ENCODE data around the gene BRAF. TPM values are rescaled to one million over a fixed set of nuclear protein-coding genes. Genes with fewer than 3 reads are reported as not detected.

BRAF gene
- total RNA-seq, 1 donor from 2014 or later, result 52.8 TPM

DNA sequence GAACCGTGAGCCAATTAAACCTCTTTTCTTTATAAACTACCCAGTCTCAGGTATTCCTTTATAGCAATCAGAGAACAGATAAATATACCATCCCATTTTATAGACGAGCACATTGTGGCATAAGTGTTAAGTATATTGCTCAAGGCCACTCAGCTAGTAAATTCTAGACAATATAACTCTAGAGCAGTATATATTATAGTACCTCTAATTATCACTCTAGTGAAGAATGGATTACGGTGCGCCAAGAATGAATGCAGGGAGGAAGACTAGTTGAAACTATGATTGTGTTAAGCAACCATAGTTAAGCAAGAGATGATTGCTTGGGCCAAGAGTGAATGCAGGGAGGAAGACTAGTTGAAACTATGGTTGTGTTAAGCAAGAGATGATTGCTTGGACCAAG, 60.9 kb downstream of the BRAF start:
- Histone ChIP-seq H3K4me3 (no peak overlapping the region), H3K27me3 (no peaks in the 10 kb centered on the region), H3K9me3 (no peaks in the 10 kb centered on the region), H3K36me3 (no peaks in the 10 kb centered on the region), H3K4me1 (peaks cover 17% of the 10 kb centered on the region), H3K27ac (no peak overlapping the region)
- no peak for DNase-seq (ENCODE audit: extremely low spot score in 2 of 2)
- intact Hi-C loops (cut with DNase I), result no loop called here
- no peak for TF ChIP-seq POLR2A (IDR thresholded peaks at IDR 0.05)
- TF ChIP-seq POLR2AphosphoS5 (IDR thresholded peaks at IDR 0.05; ENCODE audit: insufficient read depth in 1 of 2, low read depth in 1 of 2), result no peak
- TF ChIP-seq, protein P1, sequence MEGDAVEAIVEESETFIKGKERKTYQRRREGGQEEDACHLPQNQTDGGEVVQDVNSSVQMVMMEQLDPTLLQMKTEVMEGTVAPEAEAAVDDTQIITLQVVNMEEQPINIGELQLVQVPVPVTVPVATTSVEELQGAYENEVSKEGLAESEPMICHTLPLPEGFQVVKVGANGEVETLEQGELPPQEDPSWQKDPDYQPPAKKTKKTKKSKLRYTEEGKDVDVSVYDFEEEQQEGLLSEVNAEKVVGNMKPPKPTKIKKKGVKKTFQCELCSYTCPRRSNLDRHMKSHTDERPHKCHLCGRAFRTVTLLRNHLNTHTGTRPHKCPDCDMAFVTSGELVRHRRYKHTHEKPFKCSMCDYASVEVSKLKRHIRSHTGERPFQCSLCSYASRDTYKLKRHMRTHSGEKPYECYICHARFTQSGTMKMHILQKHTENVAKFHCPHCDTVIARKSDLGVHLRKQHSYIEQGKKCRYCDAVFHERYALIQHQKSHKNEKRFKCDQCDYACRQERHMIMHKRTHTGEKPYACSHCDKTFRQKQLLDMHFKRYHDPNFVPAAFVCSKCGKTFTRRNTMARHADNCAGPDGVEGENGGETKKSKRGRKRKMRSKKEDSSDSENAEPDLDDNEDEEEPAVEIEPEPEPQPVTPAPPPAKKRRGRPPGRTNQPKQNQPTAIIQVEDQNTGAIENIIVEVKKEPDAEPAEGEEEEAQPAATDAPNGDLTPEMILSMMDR (IDR thresholded peaks at IDR 0.05), result no peak

DNA sequence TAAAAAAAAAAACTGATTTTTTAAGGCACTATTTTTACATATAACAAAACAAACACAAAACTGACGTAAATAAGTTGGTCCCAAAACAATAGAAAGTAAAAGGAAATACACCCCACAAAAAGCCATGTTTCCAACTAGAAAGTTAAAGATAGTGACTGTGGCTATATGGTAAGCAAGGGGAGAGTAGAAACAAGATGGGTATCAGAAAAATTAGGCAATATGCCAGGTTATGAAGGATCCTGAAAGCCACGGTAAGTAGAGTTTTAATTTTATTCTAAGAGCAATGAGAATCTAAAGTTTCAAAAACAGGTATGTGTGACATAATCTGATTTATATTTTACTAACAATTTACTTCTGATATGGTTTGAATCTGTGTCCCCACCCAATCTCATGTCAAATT, 61.5 kb downstream of the BRAF start:
- Histone ChIP-seq H3K36me3 (no peaks in the 10 kb centered on the region), H3K4me3 (no peak overlapping the region), H3K9me3 (no peaks in the 10 kb centered on the region), H3K27ac (no peak overlapping the region), H3K4me1 (peaks cover 17% of the 10 kb centered on the region), H3K27me3 (no peaks in the 10 kb centered on the region)
- intact Hi-C loops (cut with DNase I), result no loop called here
- no peak for DNase-seq (ENCODE audit: extremely low spot score in 2 of 2)
- TF ChIP-seq, protein P1 (IDR thresholded peaks at IDR 0.05), result no peak
- TF ChIP-seq POLR2A (IDR thresholded peaks at IDR 0.05) (no peak), POLR2AphosphoS5 (IDR thresholded peaks at IDR 0.05; ENCODE audit: insufficient read depth in 1 of 2, low read depth in 1 of 2) (no peak)

DNA sequence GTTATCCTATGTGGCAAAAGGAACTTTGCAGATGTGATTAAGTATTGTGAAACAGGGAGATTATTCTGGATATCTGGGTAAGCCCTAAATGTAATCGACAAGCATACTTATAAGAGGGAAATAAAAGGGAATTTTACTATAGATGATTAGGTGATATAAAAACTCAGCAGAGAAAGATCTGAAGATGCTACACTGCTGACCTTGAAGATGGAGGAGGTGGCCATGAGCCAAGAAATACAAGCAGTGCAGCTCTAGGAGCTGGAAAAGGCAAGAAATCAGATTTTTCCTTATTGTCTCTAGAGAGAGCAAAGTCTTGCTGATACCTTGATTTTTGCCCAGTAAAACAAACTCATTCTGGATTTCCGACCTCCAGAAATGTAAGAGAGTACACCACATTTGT, 67.7 kb downstream of the BRAF start:
- H3K36me3 ChIP-seq, result no peaks in the 10 kb centered on the region
- no peaks in the 10 kb centered on the region for H3K27me3 ChIP-seq
- no peak for DNase-seq (ENCODE audit: extremely low spot score in 2 of 2)
- TF ChIP-seq, protein P1 (IDR thresholded peaks at IDR 0.05), result no peak
- TF ChIP-seq POLR2AphosphoS5 (IDR thresholded peaks at IDR 0.05; ENCODE audit: insufficient read depth in 1 of 2, low read depth in 1 of 2) (no peak), POLR2A (IDR thresholded peaks at IDR 0.05) (no peak)
- H3K9me3 ChIP-seq, result no peaks in the 10 kb centered on the region
- H3K4me3 ChIP-seq, result no peak overlapping the region
- no peak overlapping the region for H3K27ac ChIP-seq
- intact Hi-C loops (cut with DNase I), result no loop called here
- peaks cover 19% of the 10 kb centered on the region for H3K4me1 ChIP-seq

DNA sequence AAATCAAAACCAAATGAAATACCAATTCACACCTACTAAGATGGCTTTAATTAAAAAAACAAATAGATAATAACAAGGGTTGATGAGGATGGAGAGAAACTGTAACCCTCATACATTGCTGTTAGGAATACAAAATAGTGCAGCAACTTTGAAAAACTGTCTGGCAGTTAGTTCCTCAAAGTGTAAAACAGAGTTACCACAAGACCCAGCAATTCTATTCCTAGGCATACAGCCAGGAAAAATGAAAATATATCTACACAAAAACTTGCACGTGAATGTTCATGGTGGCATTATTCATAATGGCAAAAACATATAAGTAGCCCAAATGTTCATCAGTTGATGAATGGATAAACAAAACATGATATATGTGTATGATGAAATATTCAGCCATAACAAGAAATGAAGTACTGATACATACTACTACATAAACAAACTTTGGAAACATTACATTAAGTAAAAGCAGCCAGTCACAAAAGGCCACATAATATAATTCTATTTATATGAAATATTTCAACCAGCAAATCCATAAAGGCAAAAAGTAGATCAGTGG, 83.5 kb downstream of the BRAF start:
- H3K9me3 ChIP-seq, result no peaks in the 10 kb centered on the region
- no peaks in the 10 kb centered on the region for H3K4me1 ChIP-seq
- no peak for TF ChIP-seq POLR2AphosphoS5 (IDR thresholded peaks at IDR 0.05; ENCODE audit: insufficient read depth in 1 of 2, low read depth in 1 of 2)
- TF ChIP-seq POLR2A (IDR thresholded peaks at IDR 0.05), result no peak
- TF ChIP-seq, protein P1 (IDR thresholded peaks at IDR 0.05), result no peak
- no peak overlapping the region for H3K4me3 ChIP-seq
- H3K36me3 ChIP-seq, result peaks cover 0 to 2% of the 10 kb centered on the region in 2 donors
- DNase-seq (ENCODE audit: extremely low spot score in 2 of 2), result no peak
- intact Hi-C loops (cut with DNase I), result no loop called here
- H3K27me3 ChIP-seq, result no peaks in the 10 kb centered on the region
- H3K27ac ChIP-seq, result no peak overlapping the region

DNA sequence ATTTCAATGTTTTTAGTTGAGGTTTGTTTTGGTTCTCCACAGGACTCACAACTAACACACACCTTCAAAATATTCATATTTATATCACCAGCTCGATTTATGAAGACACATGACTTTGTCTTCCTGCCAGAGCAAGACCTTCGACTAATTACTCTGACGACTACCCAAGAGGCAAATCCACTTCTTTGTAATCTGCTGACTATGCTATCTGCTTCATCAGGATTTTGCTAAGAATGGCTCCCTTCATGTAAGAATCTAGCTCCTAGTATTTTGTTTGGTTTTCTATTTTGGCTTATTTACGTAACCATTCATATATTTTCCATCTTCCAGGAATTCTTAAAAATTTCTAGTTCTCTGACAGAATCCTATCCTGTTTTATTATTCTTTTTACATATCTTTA, 93.0 kb downstream of the BRAF start:
- Histone ChIP-seq H3K36me3 (peaks cover 0 to 9% of the 10 kb centered on the region in 2 donors), H3K9me3 (no peaks in the 10 kb centered on the region)

More for the DNA sequence above, 93.0 kb downstream of the BRAF start:
- TF ChIP-seq, protein P1 (IDR thresholded peaks at IDR 0.05), result no peak
- no peak for TF ChIP-seq POLR2AphosphoS5 (IDR thresholded peaks at IDR 0.05; ENCODE audit: insufficient read depth in 1 of 2, low read depth in 1 of 2)
- no peak for TF ChIP-seq POLR2A (IDR thresholded peaks at IDR 0.05)
- Histone ChIP-seq H3K4me1 (no peaks in the 10 kb centered on the region), H3K4me3 (no peak overlapping the region), H3K27ac (no peak overlapping the region), H3K27me3 (no peaks in the 10 kb centered on the region)
- intact Hi-C loops (cut with DNase I), result no loop called here
- no peak for DNase-seq (ENCODE audit: extremely low spot score in 2 of 2)
